HepG2 (cell line): ENCODE measurements around the gene FAM222B. TPM values are rescaled to one million over a fixed set of nuclear protein-coding genes. Genes with fewer than 3 reads are reported as not detected.

Experiments
- AGO1 ChIP-seq: fragments of 200-400 bp; formaldehyde crosslinking; IDR thresholded peaks from 2 replicates; pipeline ENCODE4 v1.6.1; 2017; ENCODE audit warnings: mild to moderate bottlenecking, low read depth, low read length, moderate library complexity; ENCODE audit not compliant: poor library complexity, severe bottlenecking
- HCFC1 ChIP-seq: fragments of 150-350 bp; IDR thresholded peaks from 2 replicates; pipeline ENCODE4 v1.6.1; 2014; ENCODE audit warnings: low read depth, low read length
- MXD4 ChIP-seq: IDR thresholded peaks from 2 replicates; pipeline ENCODE4 v1.6.1; 2016; ENCODE audit warnings: mild to moderate bottlenecking, missing biosample characterization, missing genetic modification reagents
- NAIF1 ChIP-seq: sonication (generic); formaldehyde crosslinking; IDR thresholded peaks from 2 replicates; pipeline ENCODE4 v1.5.0; 2020; ENCODE audit warnings: mild to moderate bottlenecking, missing genetic modification reagents, borderline replicate concordance
- NKX3-1 ChIP-seq: sonication (generic); formaldehyde crosslinking; IDR thresholded peaks from 2 replicates; pipeline ENCODE4 v1.5.0; 2020; ENCODE audit warnings: missing genetic modification reagents
- TAF15 ChIP-seq: fragments of 200-400 bp; formaldehyde crosslinking; IDR thresholded peaks from one replicate; pipeline ENCODE4 v1.6.1; 2018; ENCODE audit warnings: mild to moderate bottlenecking, low read depth, low read length; ENCODE audit not compliant: poor library complexity, severe bottlenecking
- TBL1XR1 ChIP-seq: fragments of 150-350 bp; IDR thresholded peaks from 2 replicates; pipeline ENCODE4 v1.6.1; 2014; ENCODE audit warnings: borderline replicate concordance, low read length; ENCODE audit not compliant: partially characterized antibody
- TEAD2 ChIP-seq: sonication (generic); formaldehyde crosslinking; IDR thresholded peaks from 2 replicates; pipeline ENCODE4 v1.9.0; 2021; ENCODE audit warnings: missing genetic modification reagents
- TSC22D2 ChIP-seq: sonication (generic); formaldehyde crosslinking; IDR thresholded peaks from 2 replicates; pipeline ENCODE4 v1.5.1; 2020; ENCODE audit warnings: missing genetic modification reagents, mild to moderate bottlenecking, borderline replicate concordance
- ZBTB21 ChIP-seq: sonication (generic); formaldehyde crosslinking; IDR thresholded peaks from 2 replicates; pipeline ENCODE4 v1.4.0; 2020; ENCODE audit warnings: missing genetic modification reagents
- ZFP36L1 ChIP-seq: sonication (generic); formaldehyde crosslinking; IDR thresholded peaks from 2 replicates; pipeline ENCODE4 v1.8.0; 2022; ENCODE audit warnings: mild to moderate bottlenecking, missing genetic modification reagents, moderate library complexity
- ZFP91 ChIP-seq: sonication (generic); formaldehyde crosslinking; IDR thresholded peaks from 2 replicates; pipeline ENCODE4 v1.9.0; 2022; ENCODE audit warnings: missing genetic modification reagents, mild to moderate bottlenecking, borderline replicate concordance
- ZNF234 ChIP-seq: sonication (generic); formaldehyde crosslinking; conservative IDR thresholded peaks from 2 replicates; pipeline ENCODE4 v1.5.1; 2020; ENCODE audit warnings: mild to moderate bottlenecking, missing genetic modification reagents
- ZNF331 ChIP-seq: sonication (generic); formaldehyde crosslinking; IDR thresholded peaks from 2 replicates; pipeline ENCODE4 v1.4.0; 2020; ENCODE audit warnings: missing genetic modification reagents
- ZNF33B ChIP-seq: sonication (generic); formaldehyde crosslinking; IDR thresholded peaks from 2 replicates; pipeline ENCODE4 v1.5.1; 2020; ENCODE audit warnings: mild to moderate bottlenecking, missing genetic modification reagents
- ZNF34 ChIP-seq: sonication (generic); formaldehyde crosslinking; IDR thresholded peaks from 2 replicates; pipeline ENCODE4 v1.4.0; 2020; ENCODE audit warnings: mild to moderate bottlenecking, missing genetic modification reagents, borderline replicate concordance
- ZNF563 ChIP-seq: sonication (generic); formaldehyde crosslinking; IDR thresholded peaks from 2 replicates; pipeline ENCODE4 v1.8.0; 2022; ENCODE audit warnings: mild to moderate bottlenecking, moderate library complexity, missing genetic modification reagents
- ZNF614 ChIP-seq: IDR thresholded peaks from 2 replicates; pipeline ENCODE4 v1.6.1; 2018; ENCODE audit warnings: missing biosample characterization, missing genetic modification reagents, inconsistent platforms, borderline replicate concordance
- ZNF674 ChIP-seq: sonication (generic); formaldehyde crosslinking; IDR thresholded peaks from 2 replicates; pipeline ENCODE4 v1.5.0; 2020; ENCODE audit warnings: low read depth, mild to moderate bottlenecking, missing genetic modification reagents
- ZSCAN25 ChIP-seq: sonication (generic); formaldehyde crosslinking; IDR thresholded peaks from 2 replicates; pipeline ENCODE4 v1.8.0; 2022; ENCODE audit warnings: mild to moderate bottlenecking, missing genetic modification reagents
- polyA plus RNA-seq, 8 experiments: library from polyadenylated mRNA; depleted of rRNA in 3 of 8; stranded (reverse) in 7 of 8; unstranded in 1 of 8; fragments of >200 nt; fragmentation: Illumina TruSeq in 4 of 8; extraction: Trizol in 4 of 8; gene quantifications; 2 replicates each; pipeline versions ENCODE4 v1.2.1 to v1.2.3, GENCODE V29; 2011 to 2016; ENCODE audit warnings: low read depth in 4 of 8, missing spikeins in 1 of 8, mixed read lengths in 1 of 8; ENCODE audit not compliant: insufficient read depth in 1 of 8
- total RNA-seq, 5 experiments: library from RNA; depleted of rRNA; stranded (reverse); fragments of >200 nt; fragmentation: Illumina TruSeq; extraction: Trizol; gene quantifications; 2 replicates each; pipeline ENCODE4 v1.2.3, GENCODE V29; 2016; ENCODE audit warnings: low read depth in 1 of 5
- TF ChIP-seq, protein P1 (sequence below): sonication (generic); formaldehyde crosslinking; IDR thresholded peaks from 2 replicates; pipeline ENCODE4 v1.5.1; 2020; ENCODE audit warnings: mild to moderate bottlenecking, missing genetic modification reagents, moderate library complexity
- TF ChIP-seq, protein P2 (sequence below): sonication (generic); formaldehyde crosslinking; IDR thresholded peaks from 2 replicates; pipeline ENCODE4 v1.4.0; 2020; ENCODE audit warnings: missing genetic modification reagents

Gene FAM222B
- total and polyA plus RNA-seq, 2 of the 13 experiments (the other 11 are each of a cell fraction or from before 2014, with no cell fraction given), result 3.5 to 7.3 TPM

- TF ChIP-seq, protein P1, sequence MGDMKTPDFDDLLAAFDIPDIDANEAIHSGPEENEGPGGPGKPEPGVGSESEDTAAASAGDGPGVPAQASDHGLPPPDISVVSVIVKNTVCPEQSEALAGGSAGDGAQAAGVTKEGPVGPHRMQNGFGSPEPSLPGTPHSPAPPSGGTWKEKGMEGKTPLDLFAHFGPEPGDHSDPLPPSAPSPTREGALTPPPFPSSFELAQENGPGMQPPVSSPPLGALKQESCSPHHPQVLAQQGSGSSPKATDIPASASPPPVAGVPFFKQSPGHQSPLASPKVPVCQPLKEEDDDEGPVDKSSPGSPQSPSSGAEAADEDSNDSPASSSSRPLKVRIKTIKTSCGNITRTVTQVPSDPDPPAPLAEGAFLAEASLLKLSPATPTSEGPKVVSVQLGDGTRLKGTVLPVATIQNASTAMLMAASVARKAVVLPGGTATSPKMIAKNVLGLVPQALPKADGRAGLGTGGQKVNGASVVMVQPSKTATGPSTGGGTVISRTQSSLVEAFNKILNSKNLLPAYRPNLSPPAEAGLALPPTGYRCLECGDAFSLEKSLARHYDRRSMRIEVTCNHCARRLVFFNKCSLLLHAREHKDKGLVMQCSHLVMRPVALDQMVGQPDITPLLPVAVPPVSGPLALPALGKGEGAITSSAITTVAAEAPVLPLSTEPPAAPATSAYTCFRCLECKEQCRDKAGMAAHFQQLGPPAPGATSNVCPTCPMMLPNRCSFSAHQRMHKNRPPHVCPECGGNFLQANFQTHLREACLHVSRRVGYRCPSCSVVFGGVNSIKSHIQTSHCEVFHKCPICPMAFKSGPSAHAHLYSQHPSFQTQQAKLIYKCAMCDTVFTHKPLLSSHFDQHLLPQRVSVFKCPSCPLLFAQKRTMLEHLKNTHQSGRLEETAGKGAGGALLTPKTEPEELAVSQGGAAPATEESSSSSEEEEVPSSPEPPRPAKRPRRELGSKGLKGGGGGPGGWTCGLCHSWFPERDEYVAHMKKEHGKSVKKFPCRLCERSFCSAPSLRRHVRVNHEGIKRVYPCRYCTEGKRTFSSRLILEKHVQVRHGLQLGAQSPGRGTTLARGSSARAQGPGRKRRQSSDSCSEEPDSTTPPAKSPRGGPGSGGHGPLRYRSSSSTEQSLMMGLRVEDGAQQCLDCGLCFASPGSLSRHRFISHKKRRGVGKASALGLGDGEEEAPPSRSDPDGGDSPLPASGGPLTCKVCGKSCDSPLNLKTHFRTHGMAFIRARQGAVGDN (CRISPR knock-in tag), result peak; percentile 80
- TF ChIP-seq ZNF33B (CRISPR knock-in tag), result no peak
- TF ChIP-seq TSC22D2 (CRISPR knock-in tag), result no peak
- 0 out of 2 replicates have a peak, but pooled peaks have one; percentile 14 for TF ChIP-seq ZNF563 (CRISPR knock-in tag)
- TF ChIP-seq ZNF614 (CRISPR knock-in tag), result no peak
- peak; percentile 82 for TF ChIP-seq TAF15
- no peak for TF ChIP-seq ZBTB21
- TF ChIP-seq ZNF674 (CRISPR knock-in tag), result no peak
- TF ChIP-seq ZNF331 (CRISPR knock-in tag), result no peak; the same call in 1 of the 2 replicates
- 0 out of 2 replicates have a peak, but pooled peaks have one; percentile 8 for TF ChIP-seq ZNF34
- TF ChIP-seq AGO1, result peak; percentile 91
- no peak for TF ChIP-seq TEAD2 (CRISPR knock-in tag)
- no peak for TF ChIP-seq ZNF234
- no peak for TF ChIP-seq ZSCAN25 (CRISPR knock-in tag)
- TF ChIP-seq MXD4 (CRISPR knock-in tag), result peak; percentile 71; the same call in 1 of the 2 replicates
- no peak for TF ChIP-seq NAIF1 (CRISPR knock-in tag)
- TF ChIP-seq HCFC1, result no peak
- 0 out of 2 replicates have a peak, but pooled peaks have one; percentile 45 for TF ChIP-seq ZFP36L1 (CRISPR knock-in tag)
- TF ChIP-seq NKX3-1, result 0 out of 2 replicates have a peak, but pooled peaks have one; percentile 45
- TF ChIP-seq TBL1XR1, result no peak
- TF ChIP-seq, protein P2, sequence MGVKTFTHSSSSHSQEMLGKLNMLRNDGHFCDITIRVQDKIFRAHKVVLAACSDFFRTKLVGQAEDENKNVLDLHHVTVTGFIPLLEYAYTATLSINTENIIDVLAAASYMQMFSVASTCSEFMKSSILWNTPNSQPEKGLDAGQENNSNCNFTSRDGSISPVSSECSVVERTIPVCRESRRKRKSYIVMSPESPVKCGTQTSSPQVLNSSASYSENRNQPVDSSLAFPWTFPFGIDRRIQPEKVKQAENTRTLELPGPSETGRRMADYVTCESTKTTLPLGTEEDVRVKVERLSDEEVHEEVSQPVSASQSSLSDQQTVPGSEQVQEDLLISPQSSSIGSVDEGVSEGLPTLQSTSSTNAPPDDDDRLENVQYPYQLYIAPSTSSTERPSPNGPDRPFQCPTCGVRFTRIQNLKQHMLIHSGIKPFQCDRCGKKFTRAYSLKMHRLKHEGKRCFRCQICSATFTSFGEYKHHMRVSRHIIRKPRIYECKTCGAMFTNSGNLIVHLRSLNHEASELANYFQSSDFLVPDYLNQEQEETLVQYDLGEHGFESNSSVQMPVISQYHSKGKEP (CRISPR knock-in tag), result no peak
- 0 out of 2 replicates have a peak, but pooled peaks have one; percentile 29 for TF ChIP-seq ZFP91 (CRISPR knock-in tag)
Measured at GRCh38 chr17:28743243-28744103, 99.1 kb downstream of the FAM222B start, which contains the start of gene TRAF4 (continued).
